GM12878 (cell line): ENCODE data around the gene TRIM46. TPM values are rescaled to one million over a fixed set of nuclear protein-coding genes. Genes with fewer than 3 reads are reported as not detected.

ENCODE experiments used
- ATAC-seq: fragments of 200-7000 bp; cut with Tn5 transposase; 3 replicates; pipeline ENCODE4 v1.9.1; 2020; ENCODE audit warnings: mild to moderate bottlenecking, moderate library complexity
- BruUV-seq: library from RNA; stranded (reverse); fragments of 400-500 nt; replicated peaks from 2 replicates; lab custom pipeline; 2021; lab: Mats Ljungman, UMichigan
- CTCF ChIA-PET: fragments of 300-600 bp; sonication (Branson Sonifier 250); formaldehyde crosslinking; extraction: SDS; loops from one replicate; lab custom pipeline; 2021; ENCODE audit warnings: inconsistent platforms; lab: Yijun Ruan, JAX
- POLR2A ChIA-PET: fragments of 350-600 bp; formaldehyde crosslinking; extraction: SDS; loops from one replicate; lab custom pipeline; 2021; ENCODE audit warnings: inconsistent platforms; lab: Charles Lee
- RAD21 ChIA-PET: fragments of 300-600 bp; sonication (Branson Sonifier 250); formaldehyde crosslinking; loops from one replicate; lab custom pipeline; 2023; ENCODE audit warnings: antibody characterized with exemption; ENCODE audit not compliant: unreplicated experiment; lab: Charles Lee
- SMC1A ChIA-PET: fragments of 300-600 bp; sonication (Branson Sonifier 250); formaldehyde crosslinking; loops from one replicate; lab custom pipeline; 2023; ENCODE audit not compliant: unreplicated experiment, uncharacterized antibody; lab: Charles Lee
- DNase-seq: peaks from one replicate; pipeline ENCODE4 v3.0.0-alpha.2; 2011; ENCODE audit warnings: low read depth, low spot score
- FAIRE-seq: peaks from 3 replicates; lab custom pipeline; 2011; peaks lifted over from hg19 to GRCh38; lab: Jason Lieb, UNC
- H2AFZ ChIP-seq: 2 replicates; pipeline ENCODE4 v1.6.0; 2011; ENCODE audit warnings: low read depth, low read length, control low read depth; ENCODE audit not compliant: control insufficient read depth
- H3K27ac ChIP-seq: 2 replicates; pipeline ENCODE4 v1.5.1; 2011; ENCODE audit warnings: control low read depth; ENCODE audit not compliant: control insufficient read depth, insufficient read depth
- H3K27me3 ChIP-seq, 2 experiments: replicated peaks in 1 of 2; 2 replicates each; pipeline versions ENCODE4 v1.6.0 to v1.6.1; 2011; ENCODE audit warnings: low read length in 1 of 2; ENCODE audit not compliant: control insufficient read depth in 2 of 2, insufficient read depth in 2 of 2
- H3K36me3 ChIP-seq, 2 experiments: 2 replicates each; pipeline ENCODE4 v1.5.1; 2011; ENCODE audit warnings: low read length in 1 of 2; ENCODE audit not compliant: control insufficient read depth in 2 of 2, insufficient read depth in 2 of 2
- H3K4me1 ChIP-seq: 2 replicates; pipeline ENCODE4 v1.6.1; 2011; ENCODE audit warnings: mild to moderate bottlenecking, low read length, moderate library complexity, mixed read lengths; ENCODE audit not compliant: control insufficient read depth, insufficient read depth
- H3K4me2 ChIP-seq: 2 replicates; pipeline ENCODE4 v1.6.0; 2011; ENCODE audit warnings: control low read depth; ENCODE audit not compliant: control insufficient read depth, insufficient read depth
- H3K4me3 ChIP-seq: fragments of 200-600 bp; sonication (generic); 2 replicates; pipeline ENCODE4 v1.5.1; 2016
- H3K79me2 ChIP-seq: 2 replicates; pipeline ENCODE4 v1.6.0; 2011; ENCODE audit warnings: low read length; ENCODE audit not compliant: control insufficient read depth, insufficient read depth
- H3K9ac ChIP-seq: 2 replicates; pipeline ENCODE4 v1.8.0; 2011; ENCODE audit warnings: low read length, control low read depth, mixed read lengths; ENCODE audit not compliant: control insufficient read depth, insufficient read depth
- H3K9me3 ChIP-seq: replicated peaks from 3 replicates; pipeline ENCODE4 v1.5.1; 2011; ENCODE audit warnings: mild to moderate bottlenecking, low read length; ENCODE audit not compliant: control insufficient read depth, insufficient read depth
- H4K20me1 ChIP-seq: 2 replicates; pipeline ENCODE4 v1.6.0; 2011; ENCODE audit not compliant: control insufficient read depth, insufficient read depth
- BACH1 ChIP-seq: fragments of 450-650 bp; IDR thresholded peaks from 2 replicates; pipeline ENCODE4 v1.6.1; 2017; ENCODE audit warnings: mild to moderate bottlenecking, borderline replicate concordance
- BCL11A ChIP-seq: IDR thresholded peaks from 2 replicates; pipeline ENCODE4 v1.6.1; 2011; ENCODE audit warnings: low read depth, low read length
- FOXK2 ChIP-seq: fragments of 450-650 bp; IDR thresholded peaks from 2 replicates; pipeline ENCODE4 v1.6.1; 2017; ENCODE audit warnings: mild to moderate bottlenecking, moderate library complexity
- GATAD2B ChIP-seq: fragments of 450-650 bp; conservative IDR thresholded peaks from 2 replicates; pipeline ENCODE4 v1.6.1; 2017; ENCODE audit warnings: low read depth, mild to moderate bottlenecking, moderate library complexity
- HDAC2 ChIP-seq: fragments of 200-600 bp; sonication (generic); IDR thresholded peaks from 2 replicates; pipeline ENCODE4 v1.6.1; 2017
- KAT2A ChIP-seq: conservative IDR thresholded peaks from 2 replicates; pipeline ENCODE4 v1.6.1; 2011; ENCODE audit warnings: low read depth, low read length; ENCODE audit not compliant: control insufficient read depth
- LARP7 ChIP-seq: fragments of 450-650 bp; IDR thresholded peaks from 2 replicates; pipeline ENCODE4 v1.6.1; 2017; ENCODE audit warnings: mild to moderate bottlenecking
- SPI1 ChIP-seq: IDR thresholded peaks from 2 replicates; pipeline ENCODE4 v1.6.1; 2011; ENCODE audit warnings: low read depth, mild to moderate bottlenecking, low read length, moderate library complexity, borderline replicate concordance; ENCODE audit not compliant: insufficient read depth
- SREBF1 ChIP-seq: IDR thresholded peaks from 2 replicates; pipeline ENCODE4 v1.6.1; 2012; ENCODE audit warnings: mild to moderate bottlenecking, low read length
- USF2 ChIP-seq: IDR thresholded peaks from 2 replicates; pipeline ENCODE4 v1.6.1; 2011; ENCODE audit warnings: low read depth, low read length, improper control_type of control experiment, borderline replicate concordance
- YBX1 ChIP-seq: fragments of 450-650 bp; IDR thresholded peaks from 2 replicates; pipeline ENCODE4 v1.6.1; 2016; ENCODE audit warnings: antibody characterized with exemption
- ZNF687 ChIP-seq: fragments of 450-650 bp; IDR thresholded peaks from 2 replicates; pipeline ENCODE4 v1.6.1; 2017; ENCODE audit warnings: mild to moderate bottlenecking, moderate library complexity
- WGBS: methylation state at CpG from one replicate; pipeline ENCODE4 v1.1.6; 2016; ENCODE audit warnings: low lambda C conversion rate; ENCODE audit not compliant: insufficient replicate concordance, insufficient coverage; ENCODE audit errors: missing lambda C conversion rate; 5-methylcytosine and 5-hydroxymethylcytosine counted together
- in situ Hi-C: fragments of 300-500 bp; cut with MboI; formaldehyde crosslinking; loops from 9 replicates; pipeline ENCODE4 v1.14.3; 2018; ENCODE audit warnings: mixed read lengths
- intact Hi-C: fragments of 100-400 bp; cut with micrococcal nuclease; formaldehyde crosslinking; loops from one replicate; pipeline ENCODE4 v1.14.2; 2022; ENCODE audit not compliant: unreplicated experiment
- polyA plus RNA-seq, 11 experiments: library from polyadenylated mRNA; depleted of rRNA in 4 of 11; unstranded in 6 of 11; stranded (reverse) in 5 of 11; fragments of >200 nt; fragmentation: Nextera tagmentation in 4 of 11; fragmentation: Illumina TruSeq in 1 of 11; extraction: Ambion mirVana in 4 of 11; extraction: Trizol in 1 of 11; gene quantifications; 1 replicate in 1 of 11; 2 replicates in 10 of 11; pipeline versions ENCODE4 v1.2.1 to v1.2.3, GENCODE V29; 2011 to 2016; ENCODE audit warnings: inconsistent platforms in 2 of 11, missing spikeins in 2 of 11, low read depth in 1 of 11
- total RNA-seq, 4 experiments: library from RNA; depleted of rRNA in 3 of 4; stranded (reverse); fragments of >200 nt in 3 of 4; fragmentation: Illumina TruSeq in 1 of 4; extraction: Trizol in 1 of 4; gene quantifications; 2 replicates each; pipeline versions ENCODE4 v1.2.1 to v1.2.3, GENCODE V29; 2013 to 2021
- TF ChIP-seq, protein P1 (sequence below): fragments of 150-350 bp; IDR thresholded peaks from 2 replicates; pipeline ENCODE4 v1.6.1; 2014; ENCODE audit warnings: mild to moderate bottlenecking, low read depth, low read length

The TRIM46 gene
- total and polyA plus RNA-seq, 10 of the 15 experiments (the other 5 are each of a cell fraction or from before 2014, with no cell fraction given): 0.08 to 3.1 (median 0.97) TPM

- ChIA-PET CTCF (interaction anchor here (0.5 to 6.0 kb wide), 7 partner anchors 34 to 68 kb away, joined by 3 to 37 read pairs (median 4); partner anchors contain the start of genes KRTCAP2 and TRIM46), RAD21 (interaction anchor here (0.7 to 2.6 kb wide), 2 partner anchors 39 to 42 kb away, joined by 3 to 9 read pairs; partner anchors contain the start of gene KRTCAP2), POLR2A (interaction anchor here (0.5 to 1.1 kb wide), 4 partner anchors 8 to 602 kb away, joined by 3 to 4 read pairs (median 4); no protein-coding TSS in a partner anchor), SMC1A (interaction anchor here (0.5 to 2.4 kb wide), 3 partner anchors 33 to 349 kb away, joined by 3 to 6 read pairs (median 3); no protein-coding TSS in a partner anchor)
- H3K4me1 ChIP-seq: peaks cover 13% of the 10 kb centered on the region
- in situ Hi-C loops (no loop called here), intact Hi-C loops (no loop called here)
- 73% methylated on average over 7 of the region's 7 CpGs for WGBS
- H3K4me3 ChIP-seq: no peak overlapping the region
- FAIRE-seq: no peak
- no peaks in the 10 kb centered on the region for H3K9me3 ChIP-seq
- no peak for TF ChIP-seq USF2
- no peak for TF ChIP-seq FOXK2
- TF ChIP-seq, protein P1, sequence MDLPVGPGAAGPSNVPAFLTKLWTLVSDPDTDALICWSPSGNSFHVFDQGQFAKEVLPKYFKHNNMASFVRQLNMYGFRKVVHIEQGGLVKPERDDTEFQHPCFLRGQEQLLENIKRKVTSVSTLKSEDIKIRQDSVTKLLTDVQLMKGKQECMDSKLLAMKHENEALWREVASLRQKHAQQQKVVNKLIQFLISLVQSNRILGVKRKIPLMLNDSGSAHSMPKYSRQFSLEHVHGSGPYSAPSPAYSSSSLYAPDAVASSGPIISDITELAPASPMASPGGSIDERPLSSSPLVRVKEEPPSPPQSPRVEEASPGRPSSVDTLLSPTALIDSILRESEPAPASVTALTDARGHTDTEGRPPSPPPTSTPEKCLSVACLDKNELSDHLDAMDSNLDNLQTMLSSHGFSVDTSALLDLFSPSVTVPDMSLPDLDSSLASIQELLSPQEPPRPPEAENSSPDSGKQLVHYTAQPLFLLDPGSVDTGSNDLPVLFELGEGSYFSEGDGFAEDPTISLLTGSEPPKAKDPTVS: no peak
- no peak for TF ChIP-seq SREBF1
- no peak for TF ChIP-seq KAT2A
- TF ChIP-seq YBX1: no peak
- TF ChIP-seq GATAD2B: no peak
- no peak for TF ChIP-seq ZNF687
- no peak for TF ChIP-seq SPI1
- TF ChIP-seq HDAC2: no peak
- no peak for TF ChIP-seq LARP7
- no peak for TF ChIP-seq BCL11A
- no peak for TF ChIP-seq BACH1
- no peaks in the 10 kb centered on the region for H4K20me1 ChIP-seq
- no TSS peak for BruUV-seq
- DNase-seq: no peak
- H3K27me3 ChIP-seq: peaks cover 1 to 2% of the 10 kb centered on the region in 2 experiments; a peak in 2 of 4 replicates
- H3K4me2 ChIP-seq: no peak overlapping the region
- no peak for ATAC-seq
- peaks cover 18% of the 10 kb centered on the region for H3K79me2 ChIP-seq
- peaks cover 0 to 2% of the 10 kb centered on the region in 2 experiments; a peak in 2 of 4 replicates for H3K36me3 ChIP-seq
- H3K27ac ChIP-seq: no peak overlapping the region
- no peak overlapping the region for H2AFZ ChIP-seq
- H3K9ac ChIP-seq: no peak overlapping the region
Observed at GRCh38 chr1:155133799-155134281, 39.8 kb upstream of the TRIM46 start.
